Measurements from ENCODE around the gene EMILIN2. TPM values are rescaled to one million over a fixed set of nuclear protein-coding genes. Genes with fewer than 3 reads are reported as not detected.
"Not testable (repeated sequence)": the region's sequence is repeated elsewhere in the genome, so short reads cannot be mapped to it uniquely, and the experiment has no call there.

The EMILIN2 gene
- total RNA-seq, 4 donors from 2014 or later = 10.8 to 24.2 (median 16.7) TPM

DNA sequence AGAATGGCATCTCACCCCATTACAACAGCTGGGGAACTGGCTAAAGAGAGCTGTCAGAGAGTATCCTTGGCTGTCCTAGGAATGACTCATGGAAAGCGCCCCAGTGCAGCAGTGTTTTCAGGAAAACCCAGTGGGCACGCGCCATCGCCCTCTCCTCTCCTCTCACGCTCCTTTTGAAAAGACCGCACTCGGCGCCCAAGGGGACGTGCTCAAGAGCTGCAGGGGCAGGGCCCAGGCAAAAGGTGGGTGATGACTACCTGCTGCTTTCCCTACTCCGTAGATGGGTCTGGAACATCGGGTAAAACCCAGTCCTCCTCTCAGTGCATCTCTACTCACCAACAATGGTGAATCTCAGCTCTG lies 68.1 kb downstream of the EMILIN2 start:
- Histone ChIP-seq H3K27me3 (peaks cover 0 to 14% (median 0%) of the 10 kb centered on the region in 4 donors), H3K4me3 (no peak overlapping the region), H3K36me3 (peaks cover 24 to 94% (median 61%) of the 10 kb centered on the region in 4 donors), H3K4me1 (peaks cover 0 to 31% (median 12%) of the 10 kb centered on the region in 4 donors), H3K9me3 (no peaks in the 10 kb centered on the region), H3K27ac (replicated peaks in 1 of 4) (no peak overlapping the region)
- TF ChIP-seq POLR2AphosphoS5 (IDR thresholded peaks at IDR 0.05) (no peak), POLR2A (IDR thresholded peaks at IDR 0.05; ENCODE audit: low read depth) (no peak), EP300 (IDR thresholded peaks at IDR 0.05) (no peak)
- TF ChIP-seq, protein P1, sequence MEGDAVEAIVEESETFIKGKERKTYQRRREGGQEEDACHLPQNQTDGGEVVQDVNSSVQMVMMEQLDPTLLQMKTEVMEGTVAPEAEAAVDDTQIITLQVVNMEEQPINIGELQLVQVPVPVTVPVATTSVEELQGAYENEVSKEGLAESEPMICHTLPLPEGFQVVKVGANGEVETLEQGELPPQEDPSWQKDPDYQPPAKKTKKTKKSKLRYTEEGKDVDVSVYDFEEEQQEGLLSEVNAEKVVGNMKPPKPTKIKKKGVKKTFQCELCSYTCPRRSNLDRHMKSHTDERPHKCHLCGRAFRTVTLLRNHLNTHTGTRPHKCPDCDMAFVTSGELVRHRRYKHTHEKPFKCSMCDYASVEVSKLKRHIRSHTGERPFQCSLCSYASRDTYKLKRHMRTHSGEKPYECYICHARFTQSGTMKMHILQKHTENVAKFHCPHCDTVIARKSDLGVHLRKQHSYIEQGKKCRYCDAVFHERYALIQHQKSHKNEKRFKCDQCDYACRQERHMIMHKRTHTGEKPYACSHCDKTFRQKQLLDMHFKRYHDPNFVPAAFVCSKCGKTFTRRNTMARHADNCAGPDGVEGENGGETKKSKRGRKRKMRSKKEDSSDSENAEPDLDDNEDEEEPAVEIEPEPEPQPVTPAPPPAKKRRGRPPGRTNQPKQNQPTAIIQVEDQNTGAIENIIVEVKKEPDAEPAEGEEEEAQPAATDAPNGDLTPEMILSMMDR (IDR thresholded peaks at IDR 0.05) = no peak
- WGBS = 95% methylated on average over 11 of the region's 11 CpGs
- no peak for DNase-seq (ENCODE audit: extremely low spot score)
- intact Hi-C loops (cut with DNase I) = no loop called here

- H3K9me3 ChIP-seq; H3K4me3 ChIP-seq; H3K27me3 ChIP-seq; intact Hi-C loops (cut with DNase I); DNase-seq (ENCODE audit: extremely low spot score); H3K27ac ChIP-seq (replicated peaks in 1 of 4): not testable (repeated sequence)
- H3K36me3 ChIP-seq = peaks cover 31 to 94% (median 66%) of the 10 kb centered on the region in 4 donors
- peaks cover 0 to 31% (median 12%) of the 10 kb centered on the region in 4 donors for H3K4me1 ChIP-seq
- WGBS = 89% methylated on average over 16 of the region's 16 CpGs
These were observed 68.7 kb downstream of the EMILIN2 start for GRCh38 chr18:2915486-2915885.

GRCh38 chr18:2916184-2916583 lies 69.4 kb downstream of the EMILIN2 start:
- DNase-seq (ENCODE audit: extremely low spot score) = no peak
- H3K36me3 ChIP-seq = peaks cover 36 to 94% (median 71%) of the 10 kb centered on the region in 4 donors
- peaks cover 0 to 6% (median 0%) of the 10 kb centered on the region in 4 donors for H3K27me3 ChIP-seq
- H3K27ac ChIP-seq (replicated peaks in 1 of 4) = no peak overlapping the region
- H3K4me3 ChIP-seq = no peak overlapping the region
- WGBS = 82% methylated on average over 6 of the region's 7 CpGs
- H3K9me3 ChIP-seq = no peaks in the 10 kb centered on the region
- intact Hi-C loops (cut with DNase I) = no loop called here
- TF ChIP-seq POLR2A (IDR thresholded peaks at IDR 0.05; ENCODE audit: low read depth) (no peak), POLR2AphosphoS5 (IDR thresholded peaks at IDR 0.05) (no peak), EP300 (IDR thresholded peaks at IDR 0.05) (no peak)
- TF ChIP-seq, protein P1 (IDR thresholded peaks at IDR 0.05) = no peak
- H3K4me1 ChIP-seq = peaks cover 0 to 31% (median 12%) of the 10 kb centered on the region in 4 donors

DNA sequence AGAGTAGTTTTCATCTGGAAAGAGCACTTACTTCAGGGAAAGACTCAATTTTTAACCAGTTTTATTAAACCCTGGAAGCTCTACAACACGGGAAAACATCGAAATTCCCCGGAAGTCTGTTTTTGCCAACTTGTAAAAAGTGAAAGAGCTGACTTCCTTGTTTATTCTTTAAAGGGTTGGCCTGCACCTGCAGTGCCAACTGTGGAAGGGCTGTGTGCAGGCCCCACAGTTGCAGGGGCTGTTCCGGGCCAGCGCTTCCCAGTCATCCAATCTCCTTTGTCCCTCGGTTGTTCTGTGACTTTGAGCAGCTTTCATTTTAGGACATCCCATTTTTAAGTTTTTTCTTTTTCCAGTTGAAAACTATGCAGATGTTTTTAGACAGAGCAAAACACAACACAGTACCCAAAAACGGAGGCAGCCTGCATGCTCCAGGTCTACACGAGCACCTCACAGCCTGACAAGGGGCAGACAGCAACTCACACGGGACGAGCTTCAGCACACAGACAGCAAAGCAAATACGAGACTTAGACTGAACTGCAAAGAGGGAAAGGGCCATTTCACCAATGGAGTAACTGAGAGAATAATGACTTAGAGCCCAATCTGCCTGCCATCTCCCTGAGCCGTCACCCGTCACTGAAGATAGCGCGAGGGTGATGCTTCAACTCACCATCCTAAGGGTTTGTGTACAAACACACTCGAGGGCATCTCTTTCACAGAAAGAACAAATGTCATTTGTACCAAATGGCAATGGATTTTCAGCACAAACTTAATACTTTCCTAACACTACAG lies 70.6 kb downstream of the EMILIN2 start:
- intact Hi-C loops (cut with DNase I) = no loop called here
- 63% methylated on average over 16 of the region's 16 CpGs for WGBS
- TF ChIP-seq POLR2A (IDR thresholded peaks at IDR 0.05; ENCODE audit: low read depth) = no peak
- TF ChIP-seq, protein P1 (IDR thresholded peaks at IDR 0.05) = no peak
- TF ChIP-seq EP300 (IDR thresholded peaks at IDR 0.05) = no peak
- TF ChIP-seq POLR2AphosphoS5 (IDR thresholded peaks at IDR 0.05) = no peak
- peaks cover 0 to 1% (median 0%) of the 10 kb centered on the region in 4 donors for H3K27me3 ChIP-seq
- peaks cover 0 to 31% (median 12%) of the 10 kb centered on the region in 4 donors for H3K4me1 ChIP-seq
- DNase-seq (ENCODE audit: extremely low spot score) = no peak
- peaks cover 47 to 97% (median 78%) of the 10 kb centered on the region in 4 donors for H3K36me3 ChIP-seq
- H3K9me3 ChIP-seq = no peaks in the 10 kb centered on the region
- no peak overlapping the region for H3K4me3 ChIP-seq
- H3K27ac ChIP-seq (replicated peaks in 1 of 4) = peak overlapping the region in 1 of 4 donors; percentile 32

GRCh38 chr18:2918761-2919550 lies 72.2 kb downstream of the EMILIN2 start:
- H3K27me3 ChIP-seq = no peaks in the 10 kb centered on the region
- DNase-seq (ENCODE audit: extremely low spot score) = no peak
- H3K4me1 ChIP-seq = peaks cover 0 to 25% (median 11%) of the 10 kb centered on the region in 4 donors
- no peak overlapping the region for H3K4me3 ChIP-seq
- TF ChIP-seq POLR2A (IDR thresholded peaks at IDR 0.05; ENCODE audit: low read depth) = no peak
- no peak for TF ChIP-seq EP300 (IDR thresholded peaks at IDR 0.05)
- TF ChIP-seq POLR2AphosphoS5 (IDR thresholded peaks at IDR 0.05) = no peak
- TF ChIP-seq, protein P1 (IDR thresholded peaks at IDR 0.05) = no peak
- no peak overlapping the region for H3K27ac ChIP-seq (replicated peaks in 1 of 4)
- peaks cover 51 to 97% (median 78%) of the 10 kb centered on the region in 4 donors for H3K36me3 ChIP-seq
- no peaks in the 10 kb centered on the region for H3K9me3 ChIP-seq
- 98% methylated on average over 17 of the region's 18 CpGs for WGBS
- intact Hi-C loops (cut with DNase I) = no loop called here
